Gastroesophageal sphincter (tissue), 4 donors: Measurements from ENCODE around the gene NEK8. TPM values are rescaled to one million over a fixed set of nuclear protein-coding genes. Genes with fewer than 3 reads are reported as not detected.

Experiments used
- ATAC-seq: fragments of 150-250 bp; one replicate; pipeline ENCODE4 v1.9.1; 2016; ENCODE audit warnings: mild to moderate bottlenecking, moderate library complexity
- H3K27ac ChIP-seq, 4 donors: fragments of 200-600 bp; sonication (generic) in 3 of 4; 1 replicate in 3 of 4; 2 replicates in 1 of 4; pipeline ENCODE4 v1.5.1; 2016 to 2019
- H3K27me3 ChIP-seq: fragments of 200-600 bp; sonication (generic); one replicate; pipeline ENCODE4 v1.5.1; 2019
- H3K36me3 ChIP-seq, 2 donors: fragments of 200-600 bp; sonication (generic); one replicate each; pipeline ENCODE4 v1.5.1; 2019; ENCODE audit warnings: control low read depth in 1 of 2
- H3K4me1 ChIP-seq, 3 donors: fragments of 200-600 bp; sonication (generic); 1 replicate in 2 of 3; 2 replicates in 1 of 3; pipeline ENCODE4 v1.5.1; 2016 to 2019; ENCODE audit warnings: control low read depth in 2 of 3
- H3K4me3 ChIP-seq, 2 donors: fragments of 200-600 bp; sonication (generic); one replicate each; pipeline ENCODE4 v1.5.1; 2019; ENCODE audit warnings: mild to moderate bottlenecking in 1 of 2, moderate library complexity in 1 of 2
- H3K9me3 ChIP-seq, 3 donors: fragments of 200-600 bp; sonication (generic); one replicate each; pipeline ENCODE4 v1.5.1; 2017 to 2019; ENCODE audit warnings: control low read depth in 2 of 3
- EP300 ChIP-seq: sonication (generic); formaldehyde crosslinking; IDR thresholded peaks from one replicate; pipeline ENCODE4 v1.6.1; 2017; ENCODE audit warnings: antibody characterized with exemption, mild to moderate bottlenecking
- POLR2A ChIP-seq, 2 donors: fragments of 450-650 bp; IDR thresholded peaks; one replicate each; pipeline ENCODE4 v1.6.1; 2017; ENCODE audit warnings: antibody characterized with exemption in 2 of 2, mild to moderate bottlenecking in 2 of 2, moderate library complexity in 1 of 2
- POLR2AphosphoS5 ChIP-seq: sonication (generic); formaldehyde crosslinking; IDR thresholded peaks from one replicate; pipeline ENCODE4 v1.6.1; 2017; ENCODE audit warnings: antibody characterized with exemption
- WGBS, 2 donors: methylation state at CpG; one replicate each; pipeline ENCODE4 v1.1.5; 2018; ENCODE audit warnings: low coverage in 1 of 2; 5-methylcytosine and 5-hydroxymethylcytosine counted together
- total RNA-seq, 4 donors: library from RNA; depleted of rRNA; stranded (reverse); fragments of >200 nt; gene quantifications; one replicate each; pipeline ENCODE4 v1.1.0, GENCODE V29; 2016
- TF ChIP-seq, protein P1 (sequence below), 4 experiments: fragments of 200-600 bp in 2 of 4; fragments of 450-650 bp in 2 of 4; sonication (generic) in 1 of 4; IDR thresholded peaks; one replicate each; pipeline ENCODE4 v1.5.1; 2017 to 2019; ENCODE audit warnings: antibody characterized with exemption in 4 of 4, mild to moderate bottlenecking in 2 of 4, moderate library complexity in 2 of 4

The NEK8 gene
- total RNA-seq = 1 to 10 TPM in 2 of 4 donors, under 1 TPM in 1, not detected in 1; 0.94 to 2.0 (median 1.8) TPM

DNA sequence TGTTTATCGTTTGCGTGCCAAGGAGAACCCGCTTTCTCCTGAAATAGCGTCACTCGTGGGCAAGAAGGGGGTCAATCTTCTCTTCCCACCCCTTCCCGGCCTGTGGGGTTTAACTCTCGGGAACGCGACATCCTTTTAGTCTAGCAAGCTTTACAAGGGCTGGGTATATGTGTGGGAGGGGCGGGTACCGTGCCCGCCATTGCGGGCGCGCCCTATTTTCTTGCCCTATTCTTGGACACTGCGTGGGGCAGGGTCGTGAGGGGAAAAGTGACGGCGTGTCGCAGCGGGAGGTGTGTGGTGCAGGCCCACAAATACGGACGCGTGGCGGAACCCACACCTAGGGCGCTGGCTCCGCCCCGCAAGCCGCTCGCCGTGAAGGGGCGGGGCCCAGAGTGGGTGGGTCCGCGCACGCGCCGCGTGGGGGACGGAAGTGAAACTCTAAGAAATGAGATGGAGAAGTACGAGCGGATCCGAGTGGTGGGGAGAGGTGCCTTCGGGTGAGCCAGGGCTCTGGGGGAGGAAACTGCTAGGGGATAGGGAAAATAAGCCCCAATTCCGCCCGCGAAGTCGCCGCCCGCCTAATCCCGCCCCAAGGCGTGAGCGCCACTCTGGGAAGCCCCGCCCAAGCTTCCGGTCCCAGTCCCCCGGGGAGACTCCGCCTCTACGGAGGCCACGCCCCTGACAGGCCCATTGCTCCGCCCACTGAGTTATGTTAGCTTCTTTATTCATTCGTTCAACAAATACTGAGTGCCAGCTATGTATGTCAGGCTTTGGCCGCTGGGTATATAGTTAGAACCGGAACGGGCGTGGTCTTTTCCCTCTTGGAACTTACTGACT is at the start of gene NEK8:
TSS of gene NEK8 (plus strand) at position 425 of the 837 bp plus-strand sequence. CDS start at position 451, 26 bp downstream.
- Histone ChIP-seq H3K27me3 (no peaks in the 10 kb centered on the region), H3K36me3 (peaks cover 0 to 14% of the 10 kb centered on the region in 2 donors), H3K27ac (peak within 1 kb of the TSS; percentile 50 to 100 (median 96)), H3K4me3 (peak within 1 kb of the TSS; percentile 47 to 79), H3K4me1 (peaks cover 0 to 43% (median 18%) of the 10 kb centered on the region in 3 donors), H3K9me3 (no peaks in the 10 kb centered on the region)
- TF ChIP-seq, protein P1, sequence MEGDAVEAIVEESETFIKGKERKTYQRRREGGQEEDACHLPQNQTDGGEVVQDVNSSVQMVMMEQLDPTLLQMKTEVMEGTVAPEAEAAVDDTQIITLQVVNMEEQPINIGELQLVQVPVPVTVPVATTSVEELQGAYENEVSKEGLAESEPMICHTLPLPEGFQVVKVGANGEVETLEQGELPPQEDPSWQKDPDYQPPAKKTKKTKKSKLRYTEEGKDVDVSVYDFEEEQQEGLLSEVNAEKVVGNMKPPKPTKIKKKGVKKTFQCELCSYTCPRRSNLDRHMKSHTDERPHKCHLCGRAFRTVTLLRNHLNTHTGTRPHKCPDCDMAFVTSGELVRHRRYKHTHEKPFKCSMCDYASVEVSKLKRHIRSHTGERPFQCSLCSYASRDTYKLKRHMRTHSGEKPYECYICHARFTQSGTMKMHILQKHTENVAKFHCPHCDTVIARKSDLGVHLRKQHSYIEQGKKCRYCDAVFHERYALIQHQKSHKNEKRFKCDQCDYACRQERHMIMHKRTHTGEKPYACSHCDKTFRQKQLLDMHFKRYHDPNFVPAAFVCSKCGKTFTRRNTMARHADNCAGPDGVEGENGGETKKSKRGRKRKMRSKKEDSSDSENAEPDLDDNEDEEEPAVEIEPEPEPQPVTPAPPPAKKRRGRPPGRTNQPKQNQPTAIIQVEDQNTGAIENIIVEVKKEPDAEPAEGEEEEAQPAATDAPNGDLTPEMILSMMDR (IDR thresholded peaks at IDR 0.05) = peak in 1 of 4 experiments; percentile 14
- TF ChIP-seq EP300 (no peak), POLR2AphosphoS5 (peak; percentile 50), POLR2A (IDR thresholded peaks at IDR 0.05) (peak; percentile 33 to 64)
- ATAC-seq = peak; percentile 76
- WGBS, 2 donors = 0 to 1% methylated on average over 5 to 25 of the region's 64 CpGs

DNA sequence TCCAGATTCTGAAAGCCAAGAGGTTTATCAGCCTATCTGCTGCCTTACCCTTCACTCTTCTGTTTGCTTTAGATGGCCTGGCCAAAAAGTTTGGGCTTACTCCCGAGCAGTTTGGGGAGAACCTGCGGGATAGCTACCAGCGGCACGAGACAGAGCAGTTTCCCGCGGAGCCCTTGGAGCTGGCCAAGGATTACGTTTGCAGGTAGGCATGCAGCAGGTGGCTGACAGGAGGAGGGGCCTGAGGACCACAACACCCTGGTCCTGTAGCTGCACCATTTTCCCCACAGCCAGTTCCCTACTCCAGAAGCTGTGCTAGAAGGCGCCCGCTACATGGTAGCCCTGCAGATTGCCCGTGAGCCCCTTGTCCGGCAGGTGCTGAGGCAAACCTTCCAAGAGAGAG is 45.9 kb upstream of the NEK8 start:
- TF ChIP-seq POLR2AphosphoS5 (no peak), POLR2A (IDR thresholded peaks at IDR 0.05) (no peak), EP300 (no peak)
- TF ChIP-seq, protein P1 (IDR thresholded peaks at IDR 0.05) = no peak
- peaks cover 6 to 100% of the 10 kb centered on the region in 2 donors for H3K36me3 ChIP-seq
- H3K9me3 ChIP-seq = no peaks in the 10 kb centered on the region
- H3K4me1 ChIP-seq = no peaks in the 10 kb centered on the region
- WGBS, 2 donors = 90% methylated on average over 2 of the region's 11 CpGs; no CpG with 5 or more reads in 1 of the 2 donors
- ATAC-seq = no peak
- no peaks in the 10 kb centered on the region for H3K27me3 ChIP-seq
- H3K4me3 ChIP-seq = no peak overlapping the region
- no peak overlapping the region for H3K27ac ChIP-seq

DNA sequence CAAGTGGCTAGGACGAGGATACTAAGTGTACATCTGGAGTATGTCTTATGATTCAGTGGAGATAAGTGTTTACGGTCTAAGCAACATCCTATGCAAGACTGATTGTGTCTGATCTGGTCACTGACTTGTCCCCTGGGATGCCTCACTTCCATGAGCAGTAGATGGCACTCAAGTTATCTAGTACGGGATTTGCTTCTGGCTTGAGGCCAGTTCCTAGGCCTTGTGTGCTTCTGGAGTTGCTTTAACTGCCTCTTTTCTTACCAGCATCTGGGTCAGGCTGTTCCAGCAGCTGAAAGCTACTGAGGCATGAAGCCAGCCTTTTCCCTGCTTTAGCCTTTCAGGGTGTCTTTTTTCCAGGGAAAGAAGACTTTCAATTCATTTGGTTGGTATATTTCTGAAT is 43.6 kb upstream of the NEK8 start:
- 10 to 38% methylated on average over 1 to 3 of the region's 3 CpGs for WGBS, 2 donors
- peaks cover 9 to 100% of the 10 kb centered on the region in 2 donors for H3K36me3 ChIP-seq
- TF ChIP-seq, protein P1 (IDR thresholded peaks at IDR 0.05) = no peak
- TF ChIP-seq EP300 (no peak), POLR2AphosphoS5 (no peak), POLR2A (IDR thresholded peaks at IDR 0.05) (no peak)
- H3K27me3 ChIP-seq = no peaks in the 10 kb centered on the region
- no peak overlapping the region for H3K4me3 ChIP-seq
- ATAC-seq = no peak
- no peaks in the 10 kb centered on the region for H3K9me3 ChIP-seq
- no peak overlapping the region for H3K27ac ChIP-seq
- no peaks in the 10 kb centered on the region for H3K4me1 ChIP-seq

DNA sequence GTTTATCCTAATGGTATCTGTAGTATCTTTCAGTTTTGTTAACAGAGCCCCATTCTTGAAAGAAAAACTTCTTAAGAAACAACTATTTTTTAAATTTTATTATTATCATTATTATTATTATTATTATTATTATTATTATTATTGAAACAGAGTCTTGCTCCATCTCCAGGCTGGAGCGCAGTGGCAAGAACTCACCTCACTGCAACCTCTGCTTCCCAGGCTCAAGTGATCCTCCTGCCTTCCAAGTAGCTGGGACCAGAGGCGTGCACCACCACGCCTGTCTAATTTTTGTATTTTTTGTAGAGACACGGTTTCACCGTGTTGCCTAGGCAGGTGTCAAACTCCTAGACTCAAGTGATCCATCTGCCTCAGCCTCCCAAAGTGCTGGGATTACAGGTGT is 43.2 kb upstream of the NEK8 start:
- H3K27ac ChIP-seq = no peak overlapping the region
- no peak overlapping the region for H3K4me3 ChIP-seq
- WGBS, 2 donors = 90 to 93% methylated on average over 2 to 5 of the region's 5 CpGs
- H3K4me1 ChIP-seq = no peaks in the 10 kb centered on the region
- no peaks in the 10 kb centered on the region for H3K9me3 ChIP-seq
- H3K27me3 ChIP-seq = no peaks in the 10 kb centered on the region
- TF ChIP-seq POLR2AphosphoS5 (no peak), EP300 (no peak), POLR2A (IDR thresholded peaks at IDR 0.05) (no peak)
- TF ChIP-seq, protein P1 (IDR thresholded peaks at IDR 0.05) = no peak
- peaks cover 9 to 100% of the 10 kb centered on the region in 2 donors for H3K36me3 ChIP-seq
- ATAC-seq = no peak

DNA sequence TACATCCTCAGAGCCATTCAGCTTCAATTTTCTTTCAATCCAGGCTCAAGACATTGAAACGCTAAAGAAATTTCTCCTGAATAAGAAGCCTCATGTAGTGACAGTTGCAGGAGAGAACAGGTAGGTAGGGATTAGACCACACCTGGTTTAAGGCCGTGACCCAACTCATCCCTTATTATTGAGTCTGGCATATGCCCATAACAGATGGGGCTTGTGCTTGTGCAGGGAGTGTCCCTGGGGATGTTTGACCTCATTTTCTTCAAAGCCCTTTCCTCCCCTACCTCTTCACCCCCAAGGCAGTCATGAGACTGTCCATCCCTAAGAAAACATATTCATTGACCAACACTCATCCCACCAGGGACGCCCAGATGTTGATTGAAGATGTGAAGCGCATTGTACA is 42.3 kb upstream of the NEK8 start:
- TF ChIP-seq POLR2AphosphoS5 = no peak
- TF ChIP-seq POLR2A (IDR thresholded peaks at IDR 0.05) = no peak
- TF ChIP-seq, protein P1 (IDR thresholded peaks at IDR 0.05) = no peak
- no peak for TF ChIP-seq EP300
- Histone ChIP-seq H3K27ac (no peak overlapping the region), H3K27me3 (no peaks in the 10 kb centered on the region), H3K9me3 (no peaks in the 10 kb centered on the region), H3K36me3 (peaks cover 9 to 100% of the 10 kb centered on the region in 2 donors), H3K4me3 (no peak overlapping the region), H3K4me1 (no peaks in the 10 kb centered on the region)
- no peak for ATAC-seq
- WGBS, 2 donors = 80 to 84% methylated on average over 2 to 3 of the region's 4 CpGs
